ENCODE results near the gene SPTBN1.

SPTBN1 gene

GRCh38 chr2:54704688-54705605 is 248.8 kb downstream of the SPTBN1 start:
- DNase-seq (ENCODE audit: low read depth): peak; percentile 72

- no peak for DNase-seq (ENCODE audit: low read depth)
Observed at GRCh38 chr2:54706622-54707021, 250.5 kb downstream of the SPTBN1 start.

- DNase-seq (ENCODE audit: low read depth): peak; percentile 27
Observed at GRCh38 chr2:54708584-54709335, 252.6 kb downstream of the SPTBN1 start.

GRCh38 chr2:54709336-54709809 is 253.2 kb downstream of the SPTBN1 start:
- DNase-seq (ENCODE audit: low read depth): no peak

GRCh38 chr2:54710216-54710615 is 254.1 kb downstream of the SPTBN1 start:
- no peak for DNase-seq (ENCODE audit: low read depth)

- DNase-seq (ENCODE audit: low read depth): no peak
Observed at GRCh38 chr2:54712516-54712915, 256.4 kb downstream of the SPTBN1 start.

- no peak for DNase-seq (ENCODE audit: low read depth)
Observed at GRCh38 chr2:54714996-54715395, 258.9 kb downstream of the SPTBN1 start.

- DNase-seq (ENCODE audit: low read depth): no peak
Observed at GRCh38 chr2:54716375-54716774, 260.2 kb downstream of the SPTBN1 start.

- no peak for DNase-seq (ENCODE audit: low read depth)
Observed at GRCh38 chr2:54720563-54720962, 264.4 kb downstream of the SPTBN1 start.

All from iris pigment epithelial cell (primary cell).